ENCODE results near the gene GLP1R.

Gene GLP1R

DNA sequence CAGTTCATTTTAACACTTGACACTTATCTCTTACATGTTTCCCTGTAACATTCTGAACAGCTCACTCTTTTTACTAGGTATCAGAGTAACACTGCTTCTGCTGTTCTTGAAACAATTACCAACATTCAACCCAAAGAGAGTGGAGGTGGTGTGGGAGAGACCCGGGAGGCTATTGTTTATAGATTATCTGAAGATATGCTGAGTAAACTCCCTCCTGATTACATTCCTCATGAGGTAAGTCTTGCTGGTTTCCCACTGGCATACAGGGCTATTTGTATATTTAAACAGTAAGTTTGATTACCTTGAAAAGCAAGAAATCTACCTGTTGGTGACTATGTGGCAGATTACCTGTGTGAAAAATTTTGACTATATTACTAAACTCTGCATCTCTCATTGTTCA is 39.8 kb upstream of the GLP1R start:
- DNase-seq (ENCODE audit: low read depth, low spot score): no peak
- H3K4me3 ChIP-seq (ENCODE audit: low read depth, low read length): no peak overlapping the region
- in situ Hi-C loops (cut with HindIII; ENCODE audit: low sequenced_read_pairs): no loop called here
- TF ChIP-seq, protein P1, sequence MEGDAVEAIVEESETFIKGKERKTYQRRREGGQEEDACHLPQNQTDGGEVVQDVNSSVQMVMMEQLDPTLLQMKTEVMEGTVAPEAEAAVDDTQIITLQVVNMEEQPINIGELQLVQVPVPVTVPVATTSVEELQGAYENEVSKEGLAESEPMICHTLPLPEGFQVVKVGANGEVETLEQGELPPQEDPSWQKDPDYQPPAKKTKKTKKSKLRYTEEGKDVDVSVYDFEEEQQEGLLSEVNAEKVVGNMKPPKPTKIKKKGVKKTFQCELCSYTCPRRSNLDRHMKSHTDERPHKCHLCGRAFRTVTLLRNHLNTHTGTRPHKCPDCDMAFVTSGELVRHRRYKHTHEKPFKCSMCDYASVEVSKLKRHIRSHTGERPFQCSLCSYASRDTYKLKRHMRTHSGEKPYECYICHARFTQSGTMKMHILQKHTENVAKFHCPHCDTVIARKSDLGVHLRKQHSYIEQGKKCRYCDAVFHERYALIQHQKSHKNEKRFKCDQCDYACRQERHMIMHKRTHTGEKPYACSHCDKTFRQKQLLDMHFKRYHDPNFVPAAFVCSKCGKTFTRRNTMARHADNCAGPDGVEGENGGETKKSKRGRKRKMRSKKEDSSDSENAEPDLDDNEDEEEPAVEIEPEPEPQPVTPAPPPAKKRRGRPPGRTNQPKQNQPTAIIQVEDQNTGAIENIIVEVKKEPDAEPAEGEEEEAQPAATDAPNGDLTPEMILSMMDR (IDR thresholded peaks at IDR 0.05; ENCODE audit: low read depth, low read length): no peak

DNA sequence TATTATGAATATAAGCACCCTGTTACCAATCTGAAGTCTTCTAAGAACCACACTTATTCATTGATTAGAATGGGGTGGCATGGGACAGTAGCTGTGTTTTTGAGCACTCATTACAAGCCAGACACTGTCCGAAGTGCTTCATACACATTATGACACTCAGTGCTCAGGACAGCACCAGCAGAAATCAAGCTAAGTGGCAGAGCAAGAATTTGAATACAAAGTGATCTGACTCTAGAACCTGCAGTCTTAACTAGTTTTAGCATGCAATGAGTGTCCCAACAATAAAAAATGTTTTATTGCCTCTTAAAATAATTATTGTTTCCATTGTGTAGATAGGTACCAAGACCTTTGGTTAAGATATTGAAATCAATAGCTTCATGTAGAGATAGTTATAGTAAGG is 39.1 kb upstream of the GLP1R start:
- H3K4me3 ChIP-seq (ENCODE audit: low read depth, low read length): no peak overlapping the region
- DNase-seq (ENCODE audit: low read depth, low spot score): no peak
- TF ChIP-seq, protein P1 (IDR thresholded peaks at IDR 0.05; ENCODE audit: low read depth, low read length): no peak
- in situ Hi-C loops (cut with HindIII; ENCODE audit: low sequenced_read_pairs): no loop called here

DNA sequence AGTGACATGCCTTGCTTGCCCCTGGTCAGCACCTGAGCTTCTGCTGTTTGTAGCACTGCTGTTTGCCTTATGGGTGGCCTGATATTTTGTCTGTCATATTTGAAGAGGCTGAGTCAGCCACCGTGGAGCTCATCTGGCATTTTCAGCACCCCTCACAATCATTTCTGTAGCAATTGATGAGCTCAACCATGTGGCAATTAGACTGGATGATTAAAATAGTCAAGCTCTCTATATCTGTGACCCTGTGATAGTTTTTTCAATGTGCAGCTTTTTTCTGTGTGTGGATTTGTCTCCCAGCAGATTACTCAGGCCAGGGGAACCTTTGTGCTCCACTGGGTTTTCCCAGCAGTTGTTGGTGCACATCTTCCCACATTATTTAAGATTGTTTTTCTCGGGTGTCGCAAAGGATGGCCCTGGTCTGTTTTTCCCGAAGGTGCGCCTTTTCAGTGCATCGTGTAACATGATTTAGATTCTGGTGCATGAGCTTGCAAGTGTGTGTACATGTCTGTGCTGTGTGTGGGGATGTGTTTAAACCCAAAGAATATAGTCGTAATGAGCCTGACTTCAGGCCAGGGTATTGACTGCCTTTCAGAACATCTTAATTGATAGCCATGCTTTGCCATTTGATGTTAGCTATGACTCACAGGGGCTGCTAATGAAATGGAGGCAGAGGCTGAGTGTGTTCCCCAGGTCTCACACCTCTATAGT is 31.6 kb upstream of the GLP1R start:
- H3K4me3 ChIP-seq (ENCODE audit: low read depth, low read length): no peak overlapping the region
- TF ChIP-seq, protein P1 (IDR thresholded peaks at IDR 0.05; ENCODE audit: low read depth, low read length): no peak
- DNase-seq (ENCODE audit: low read depth, low spot score): no peak
- in situ Hi-C loops (cut with HindIII; ENCODE audit: low sequenced_read_pairs): no loop called here

DNA sequence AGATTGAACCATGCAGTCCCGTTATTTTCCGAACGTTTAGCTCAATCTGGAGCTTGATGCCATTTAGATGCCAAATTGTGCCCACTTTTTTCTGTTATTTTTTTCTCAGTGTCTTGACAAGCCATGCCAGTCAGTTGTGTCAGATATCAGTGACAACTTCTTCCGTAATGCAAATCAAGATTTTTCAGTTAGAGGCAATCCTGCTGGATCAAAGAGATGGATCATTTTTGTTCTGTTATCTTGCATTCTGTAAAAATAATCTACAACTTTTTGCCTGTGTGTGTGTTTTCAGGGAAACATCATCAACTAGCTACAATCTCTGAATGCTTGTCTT is 31.1 kb upstream of the GLP1R start:
- in situ Hi-C loops (cut with HindIII; ENCODE audit: low sequenced_read_pairs): no loop called here
- DNase-seq (ENCODE audit: low read depth, low spot score): no peak
- TF ChIP-seq, protein P1 (IDR thresholded peaks at IDR 0.05; ENCODE audit: low read depth, low read length): no peak
- H3K4me3 ChIP-seq (ENCODE audit: low read depth, low read length): no peak overlapping the region

DNA sequence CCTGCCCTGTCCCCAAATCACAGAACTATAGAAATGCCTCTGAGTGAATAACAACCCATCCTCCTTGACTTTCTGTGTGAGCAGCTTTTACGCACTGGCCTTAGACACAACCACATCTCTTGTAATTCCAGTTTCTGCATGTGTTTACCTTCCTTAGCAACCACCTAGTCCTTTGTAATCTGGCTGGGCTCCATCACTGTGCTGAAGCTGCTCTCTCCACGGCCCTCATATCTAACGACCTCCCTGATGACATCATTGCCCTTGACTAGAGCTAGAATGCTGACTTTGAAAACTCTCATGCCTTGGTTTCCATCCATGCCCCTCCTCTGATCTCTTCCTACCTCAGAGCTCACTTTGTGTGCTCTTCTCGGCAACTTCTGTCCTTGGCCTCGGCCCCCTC is 30.5 kb upstream of the GLP1R start:
- no peak overlapping the region for H3K4me3 ChIP-seq (ENCODE audit: low read depth, low read length)
- in situ Hi-C loops (cut with HindIII; ENCODE audit: low sequenced_read_pairs): no loop called here
- no peak for DNase-seq (ENCODE audit: low read depth, low spot score)
- TF ChIP-seq, protein P1 (IDR thresholded peaks at IDR 0.05; ENCODE audit: low read depth, low read length): no peak

DNA sequence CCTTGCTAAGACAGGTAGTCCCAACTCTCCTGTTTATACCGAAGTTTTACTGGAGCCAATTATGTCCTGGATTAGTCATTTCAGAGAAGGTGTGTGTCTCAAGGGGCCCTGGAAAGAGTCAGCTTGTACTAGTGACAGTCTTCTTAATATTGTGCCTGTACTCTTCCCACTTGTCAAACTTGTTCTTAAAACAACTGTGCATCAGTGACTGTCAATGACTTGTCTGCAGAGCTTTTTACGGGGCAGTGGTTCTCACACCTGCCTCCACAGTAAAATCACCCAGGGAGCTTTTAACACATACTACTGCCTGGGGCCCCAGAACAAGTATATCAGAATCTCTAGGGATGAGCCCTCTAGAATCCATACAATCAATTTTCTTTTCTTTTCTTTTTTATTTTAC is 28.4 kb upstream of the GLP1R start:
- TF ChIP-seq, protein P1 (IDR thresholded peaks at IDR 0.05; ENCODE audit: low read depth, low read length): no peak

More for the DNA sequence above, 28.4 kb upstream of the GLP1R start:
- no peak overlapping the region for H3K4me3 ChIP-seq (ENCODE audit: low read depth, low read length)
- DNase-seq (ENCODE audit: low read depth, low spot score): no peak
- in situ Hi-C loops (cut with HindIII; ENCODE audit: low sequenced_read_pairs): no loop called here
